Naive thymus-derived CD8-positive, alpha-beta T cell (primary cell): Measurements from ENCODE around the gene DOCK10. TPM values are rescaled to one million over a fixed set of nuclear protein-coding genes. Genes with fewer than 3 reads are reported as not detected.

Source experiments
- ATAC-seq, 2 donors: fragments of 150-1000 bp; cut with Tn5 transposase in 1 of 2; sonication (Bioruptor Pico), chemical (Tn5 transposase) in 1 of 2; 1 replicate in 1 of 2; 2 replicates in 1 of 2; pipeline ENCODE4 v1.10.0; 2021; ENCODE audit warnings: mild to moderate bottlenecking in 2 of 2, moderate library complexity in 2 of 2
- POLR2A ChIA-PET: fragments of 350-600 bp; sonication (Branson Sonifier 250); formaldehyde crosslinking; loops from one replicate; lab custom pipeline; 2021; ENCODE audit warnings: antibody characterized with exemption; lab: Charles Lee
- DNase-seq, 10 donors: peaks; one replicate each; pipeline versions ENCODE4 v3.0.0 to v3.0.0-alpha.2; 2020 to 2022
- H3K27ac Mint-ChIP-seq, 10 donors: one replicate each; pipeline ENCODE4 v1.8.0; 2020 to 2022; ENCODE audit warnings: mild to moderate bottlenecking in 10 of 10, mixed read lengths in 10 of 10, moderate library complexity in 4 of 10, inconsistent platforms in 1 of 10
- H3K27me3 Mint-ChIP-seq, 5 donors: one replicate each; pipeline ENCODE4 v1.8.0; 2021 to 2022; ENCODE audit warnings: mixed read lengths in 5 of 5
- H3K36me3 Mint-ChIP-seq, 3 donors: one replicate each; pipeline ENCODE4 v1.8.0; 2020 to 2022; ENCODE audit warnings: mixed read lengths in 3 of 3, mild to moderate bottlenecking in 2 of 3, inconsistent platforms in 1 of 3
- H3K4me1 Mint-ChIP-seq, 4 donors: one replicate each; pipeline ENCODE4 v1.8.0; 2021 to 2022; ENCODE audit warnings: mixed read lengths in 4 of 4
- H3K4me3 Mint-ChIP-seq, 10 donors: one replicate each; pipeline ENCODE4 v1.8.0; 2020 to 2022; ENCODE audit warnings: mild to moderate bottlenecking in 10 of 10, mixed read lengths in 10 of 10, moderate library complexity in 6 of 10, inconsistent platforms in 1 of 10
- H3K9me3 Mint-ChIP-seq, 9 donors: one replicate each; pipeline ENCODE4 v1.8.0; 2020 to 2022; ENCODE audit warnings: mixed read lengths in 9 of 9, mild to moderate bottlenecking in 3 of 9, inconsistent platforms in 1 of 9, moderate library complexity in 1 of 9
- polyA plus RNA-seq, 3 donors: library from polyadenylated mRNA; unstranded; fragments of 300-500 nt; fragmentation: Illumina TruSeq; gene quantifications; one replicate each; pipeline ENCODE4 v1.2.3, GENCODE V29; 2021
- total RNA-seq, 8 experiments: library from RNA in 2 of 8; stranded (reverse) in 2 of 8; gene quantifications; one replicate each; pipeline ENCODE4 v1.2.3 and lab custom pipeline; 2021 to 2026

Gene DOCK10
- total and polyA plus RNA-seq, 5 experiments from 2014 or later: 34.1 to 180 (median 57.9) TPM

DNA sequence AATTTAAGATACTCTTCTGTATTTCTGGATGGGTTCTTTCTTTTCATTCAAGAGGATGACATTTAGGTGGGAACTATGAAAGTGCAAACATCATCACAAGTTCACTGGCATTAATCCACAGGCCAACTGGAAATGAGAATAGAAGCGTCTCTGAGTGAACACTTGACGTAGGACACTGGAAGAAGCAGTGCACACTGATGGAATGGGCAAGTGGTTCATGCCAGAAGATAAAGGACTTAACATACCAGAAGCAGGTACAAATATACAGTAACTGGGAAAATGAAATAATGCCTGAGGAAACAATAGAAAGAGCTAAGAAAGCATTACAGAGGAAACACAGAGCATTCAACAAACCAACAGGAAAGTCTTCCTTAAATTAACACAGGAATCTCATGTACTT is 205.2 kb downstream of the DOCK10 start:
- H3K4me3 Mint-ChIP-seq: no peak overlapping the region
- no peaks in the 10 kb centered on the region for H3K27me3 Mint-ChIP-seq
- H3K9me3 Mint-ChIP-seq: peaks cover 0 to 8% (median 0%) of the 10 kb centered on the region in 9 donors
- POLR2A ChIA-PET: no interaction called here
- peaks cover 0 to 6% (median 1%) of the 10 kb centered on the region in 4 donors for H3K4me1 Mint-ChIP-seq
- H3K27ac Mint-ChIP-seq: peak overlapping the region in 5 of 10 donors; percentile 15 to 49 (median 33)
- H3K36me3 Mint-ChIP-seq: peaks cover 22 to 94% (median 73%) of the 10 kb centered on the region in 3 donors
- DNase-seq (no peak), ATAC-seq (no peak)

DNA sequence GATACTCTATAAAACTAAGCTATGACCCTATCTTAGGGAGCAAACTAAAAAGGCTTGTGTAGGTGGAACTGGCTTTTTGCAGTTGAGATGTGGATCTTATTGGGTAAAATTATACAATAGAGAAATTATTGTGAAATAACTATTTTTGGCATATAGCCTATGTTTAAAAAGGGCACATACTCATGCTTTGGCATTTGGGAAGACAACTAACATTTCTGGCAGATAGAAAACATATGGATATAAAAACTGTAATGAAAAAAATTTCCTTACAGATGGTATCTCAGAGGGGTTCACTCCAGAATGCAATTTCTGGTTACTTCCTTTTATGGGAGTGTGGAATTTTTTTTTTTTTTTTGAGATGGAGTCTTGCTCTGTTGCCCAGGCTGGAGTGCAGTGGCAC is 206.0 kb downstream of the DOCK10 start:
- Mint-ChIP-seq H3K4me1 (peaks cover 0 to 6% (median 1%) of the 10 kb centered on the region in 4 donors), H3K4me3 (no peak overlapping the region), H3K36me3 (peaks cover 14 to 95% (median 71%) of the 10 kb centered on the region in 3 donors), H3K9me3 (peaks cover 0 to 8% (median 0%) of the 10 kb centered on the region in 9 donors), H3K27me3 (no peaks in the 10 kb centered on the region), H3K27ac (peak overlapping the region in 4 of 10 donors; percentile 20 to 84 (median 57))
- no peak for ATAC-seq
- no peak for DNase-seq
- POLR2A ChIA-PET: no interaction called here

DNA sequence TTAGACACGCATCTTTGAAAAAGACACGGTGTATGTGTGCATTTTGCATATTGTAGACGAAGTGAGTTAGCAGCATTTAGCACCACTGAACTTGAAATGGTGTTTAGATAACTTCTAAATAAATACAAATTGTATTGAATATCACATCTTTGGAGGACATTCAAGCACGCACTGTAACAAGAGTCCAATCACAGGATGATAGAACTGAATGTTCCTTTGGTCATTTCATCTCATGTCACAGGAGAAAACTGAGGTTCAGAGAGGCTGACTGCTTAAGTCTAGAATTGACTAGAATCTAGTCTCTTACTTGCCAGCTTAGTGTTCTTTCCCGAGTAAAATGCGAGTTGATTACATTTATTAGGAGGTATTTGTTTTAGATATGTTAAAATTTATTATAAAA is 206.9 kb downstream of the DOCK10 start:
- H3K27me3 Mint-ChIP-seq: no peaks in the 10 kb centered on the region
- peaks cover 0 to 2% (median 0%) of the 10 kb centered on the region in 9 donors for H3K9me3 Mint-ChIP-seq

DNA sequence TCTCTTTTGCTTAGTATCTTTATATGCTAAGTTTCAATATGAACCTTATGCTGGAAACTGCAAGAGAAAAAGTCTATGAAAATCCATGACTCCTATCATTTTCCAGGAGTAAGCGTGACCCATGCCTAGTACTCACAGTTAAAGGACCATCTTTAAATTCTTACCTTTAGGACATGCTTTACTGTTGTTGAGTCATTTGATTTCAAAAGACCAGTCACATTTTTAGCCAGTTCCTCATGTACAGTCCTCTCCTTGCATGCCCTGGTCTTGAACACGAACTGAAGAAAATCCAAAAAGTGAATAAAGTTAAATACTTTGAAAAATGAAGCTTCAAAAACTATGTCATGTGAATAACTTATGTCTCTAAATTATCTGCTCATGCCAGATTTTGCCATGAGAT is 208.3 kb downstream of the DOCK10 start:
- H3K4me3 Mint-ChIP-seq: no peak overlapping the region
- H3K4me1 Mint-ChIP-seq: peaks cover 0 to 8% (median 1%) of the 10 kb centered on the region in 4 donors
- H3K27ac Mint-ChIP-seq: peak overlapping the region in 5 of 10 donors; percentile 12 to 91 (median 37)
- no peak for ATAC-seq
- H3K36me3 Mint-ChIP-seq: peaks cover 5 to 94% (median 60%) of the 10 kb centered on the region in 3 donors
- no peaks in the 10 kb centered on the region for H3K9me3 Mint-ChIP-seq
- no peaks in the 10 kb centered on the region for H3K27me3 Mint-ChIP-seq
- DNase-seq: no peak
- POLR2A ChIA-PET: interaction anchor here (0.6 kb wide), 1 partner anchor 123 kb away, joined by 3 read pairs; no protein-coding TSS in a partner anchor

More for the DNA sequence above, 206.9 kb downstream of the DOCK10 start:
- POLR2A ChIA-PET: no interaction called here
- DNase-seq (no peak), ATAC-seq (no peak)
- Mint-ChIP-seq H3K36me3 (peaks cover 8 to 95% (median 66%) of the 10 kb centered on the region in 3 donors), H3K4me3 (no peak overlapping the region), H3K4me1 (peaks cover 0 to 6% (median 1%) of the 10 kb centered on the region in 4 donors), H3K27ac (peak overlapping the region in 2 of 10 donors; percentile 16 to 45)

DNA sequence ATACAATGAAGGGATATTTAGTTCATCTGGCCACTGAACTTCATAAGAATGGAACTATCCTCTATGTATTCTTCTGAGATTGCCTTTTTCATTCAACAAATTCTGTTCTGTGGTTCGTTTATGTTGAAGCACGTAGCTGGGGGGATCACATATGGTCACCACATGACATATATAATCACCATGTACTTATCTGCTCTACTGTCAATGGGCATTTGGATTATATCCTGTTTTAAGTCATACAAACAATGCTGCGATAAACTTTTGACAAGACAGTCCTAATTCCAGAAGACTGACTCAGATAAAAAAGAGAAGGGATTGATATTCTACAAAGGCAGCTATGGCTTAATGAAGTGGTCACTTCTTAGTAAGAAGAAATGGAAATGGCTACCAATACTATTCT is 210.1 kb downstream of the DOCK10 start:
- H3K27me3 Mint-ChIP-seq: no peaks in the 10 kb centered on the region
- H3K4me1 Mint-ChIP-seq: peaks cover 0 to 13% (median 6%) of the 10 kb centered on the region in 4 donors
- peaks cover 5 to 95% (median 60%) of the 10 kb centered on the region in 3 donors for H3K36me3 Mint-ChIP-seq
- no peak overlapping the region for H3K4me3 Mint-ChIP-seq
- H3K9me3 Mint-ChIP-seq: no peaks in the 10 kb centered on the region
- ATAC-seq (no peak), DNase-seq (no peak)
- POLR2A ChIA-PET: no interaction called here
- H3K27ac Mint-ChIP-seq: peak overlapping the region in 4 of 10 donors; percentile 14 to 74 (median 40)

DNA sequence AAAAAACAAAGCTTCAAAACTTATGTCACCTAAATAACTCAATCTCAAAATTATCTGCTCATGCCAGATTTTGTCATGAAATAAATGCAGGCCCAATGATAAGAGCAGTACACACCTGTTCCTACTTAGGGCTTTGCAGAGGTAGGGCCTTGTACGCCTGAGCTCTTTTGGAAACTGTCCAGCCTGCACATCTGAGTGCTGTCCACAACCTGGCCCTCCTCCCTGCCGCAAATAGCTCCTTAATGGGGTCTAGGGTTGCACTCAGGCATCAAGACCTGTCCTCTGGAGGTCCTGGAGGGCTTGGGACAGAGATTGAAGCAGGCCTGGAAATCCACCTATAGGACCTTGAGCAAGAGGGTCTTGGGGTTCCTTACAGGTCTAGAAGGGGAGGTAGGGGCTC is 210.7 kb downstream of the DOCK10 start:
- no peak for DNase-seq
- Mint-ChIP-seq H3K9me3 (no peaks in the 10 kb centered on the region), H3K4me1 (peaks cover 0 to 15% (median 6%) of the 10 kb centered on the region in 4 donors), H3K4me3 (peak overlapping the region in 1 of 10 donors; percentile 4), H3K27ac (peak overlapping the region in 2 of 10 donors; percentile 14 to 84), H3K27me3 (no peaks in the 10 kb centered on the region), H3K36me3 (peaks cover 5 to 95% (median 58%) of the 10 kb centered on the region in 3 donors)
- POLR2A ChIA-PET: no interaction called here
- no peak for ATAC-seq

DNA sequence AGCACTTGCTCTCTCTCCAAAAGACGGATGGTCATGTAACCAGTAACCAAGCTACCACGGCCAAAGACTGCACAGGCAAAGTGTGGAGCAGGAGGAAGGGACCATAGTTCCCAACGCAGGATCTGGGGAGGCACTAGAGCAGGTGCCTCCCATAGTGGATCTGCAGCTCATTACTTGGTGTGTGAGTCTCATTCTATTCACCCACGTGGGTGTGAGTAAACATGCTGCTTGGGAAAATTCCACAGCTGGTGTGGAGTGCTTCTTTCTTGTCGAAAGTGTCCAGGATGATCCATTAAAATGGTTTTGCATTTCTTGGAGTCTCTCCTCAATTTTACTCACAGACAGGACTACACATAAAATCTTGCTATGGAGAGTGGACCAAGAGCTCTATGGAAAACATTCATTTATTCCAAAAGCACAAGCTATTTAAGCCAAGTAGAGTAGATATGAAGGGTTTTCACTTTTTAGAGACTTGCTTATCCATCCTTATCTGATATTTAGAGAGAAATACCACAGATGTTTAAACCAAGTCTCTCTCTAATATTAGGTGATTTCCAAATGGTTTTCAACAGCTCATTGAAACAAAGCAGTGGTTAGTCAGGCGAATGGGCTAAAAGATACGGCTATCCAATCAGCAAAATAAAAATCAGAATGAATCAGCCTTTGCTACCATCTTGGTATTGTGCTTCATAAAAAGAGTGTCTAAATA is 221.8 kb downstream of the DOCK10 start:
- H3K4me3 Mint-ChIP-seq: no peak overlapping the region
- H3K9me3 Mint-ChIP-seq: no peaks in the 10 kb centered on the region
- no peaks in the 10 kb centered on the region for H3K27me3 Mint-ChIP-seq
- H3K36me3 Mint-ChIP-seq: peaks cover 6 to 88% (median 49%) of the 10 kb centered on the region in 3 donors
- DNase-seq (no peak), ATAC-seq (no peak)
- H3K4me1 Mint-ChIP-seq: peaks cover 0 to 4% (median 0%) of the 10 kb centered on the region in 4 donors
- peak overlapping the region in 7 of 10 donors; percentile 9 to 72 (median 34) for H3K27ac Mint-ChIP-seq
- POLR2A ChIA-PET: no interaction called here

DNA sequence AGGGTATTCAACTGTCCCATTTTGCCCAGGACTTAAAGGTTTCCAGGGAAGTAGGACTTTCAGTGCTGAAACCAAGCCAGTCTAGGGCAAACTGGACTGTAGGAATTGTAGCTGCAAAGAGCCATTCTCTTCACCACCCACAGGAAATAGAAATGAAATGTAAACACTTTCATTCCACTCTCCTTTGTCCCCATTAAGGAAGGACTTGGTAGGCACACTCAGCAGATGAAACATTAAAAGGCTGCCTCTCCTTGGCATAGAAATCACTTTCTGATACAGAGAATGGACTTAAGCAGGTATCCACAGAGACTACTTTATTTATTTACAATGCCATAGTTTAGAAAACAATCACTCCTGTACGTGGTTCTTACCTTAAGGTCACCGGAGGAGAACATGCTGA is 223.2 kb downstream of the DOCK10 start:
- POLR2A ChIA-PET: no interaction called here
- ATAC-seq: no peak
- H3K9me3 Mint-ChIP-seq: no peaks in the 10 kb centered on the region
- H3K36me3 Mint-ChIP-seq: peaks cover 6 to 90% (median 56%) of the 10 kb centered on the region in 3 donors
- no peak for DNase-seq
- H3K27me3 Mint-ChIP-seq: no peaks in the 10 kb centered on the region
- H3K27ac Mint-ChIP-seq: peak overlapping the region in 7 of 10 donors; percentile 5 to 85 (median 39)
- peaks cover 0 to 4% (median 0%) of the 10 kb centered on the region in 4 donors for H3K4me1 Mint-ChIP-seq
- H3K4me3 Mint-ChIP-seq: peak overlapping the region in 1 of 10 donors; percentile 4

DNA sequence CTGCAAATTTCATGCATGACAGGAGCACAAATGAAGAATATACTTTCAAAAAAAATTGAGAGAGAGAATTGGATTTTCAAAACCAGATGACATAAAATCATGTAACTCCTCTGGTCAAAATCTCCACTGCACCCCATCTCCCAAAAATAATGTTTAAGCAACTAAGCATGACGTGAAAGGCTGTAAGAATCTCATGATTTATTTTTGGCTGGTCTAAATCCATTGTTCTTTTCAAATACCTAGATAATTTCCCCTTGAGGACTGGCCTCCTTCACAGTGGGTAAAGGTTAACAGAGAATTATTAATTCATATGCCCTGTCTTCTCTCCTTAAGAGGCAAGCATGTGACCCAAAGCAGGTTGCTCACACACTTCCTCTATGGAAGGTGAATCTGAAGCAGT is 224.6 kb downstream of the DOCK10 start:
- Mint-ChIP-seq H3K4me3 (no peak overlapping the region), H3K9me3 (no peaks in the 10 kb centered on the region), H3K36me3 (peaks cover 6 to 92% (median 64%) of the 10 kb centered on the region in 3 donors), H3K27ac (peak overlapping the region in 4 of 10 donors; percentile 10 to 75 (median 34)), H3K27me3 (no peaks in the 10 kb centered on the region), H3K4me1 (peaks cover 0 to 4% (median 0%) of the 10 kb centered on the region in 4 donors)
- no peak for ATAC-seq
- DNase-seq: no peak
- POLR2A ChIA-PET: interaction anchor here (0.7 kb wide), 1 partner anchor 39 kb away, joined by 3 read pairs; no protein-coding TSS in a partner anchor

DNA sequence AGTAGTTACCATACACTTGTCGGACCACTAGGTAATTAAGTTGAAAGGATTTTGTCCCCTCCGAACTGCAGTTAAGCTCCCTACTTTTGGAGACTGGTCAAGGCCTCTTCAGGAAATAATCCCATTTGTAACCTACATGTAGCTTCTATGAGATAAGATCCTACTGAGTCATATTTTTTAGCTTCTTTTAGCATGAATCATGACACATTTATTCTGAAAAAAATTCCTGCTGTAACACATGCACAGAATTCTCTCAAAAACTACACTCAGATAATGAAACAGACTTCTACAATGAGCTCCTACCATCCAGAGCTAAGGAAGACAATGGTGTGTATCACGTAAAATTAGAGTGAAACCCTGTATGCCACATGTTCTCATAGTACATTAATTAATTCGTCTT is 225.5 kb downstream of the DOCK10 start:
- DNase-seq: no peak
- Mint-ChIP-seq H3K27me3 (no peaks in the 10 kb centered on the region), H3K4me3 (no peak overlapping the region), H3K36me3 (peaks cover 6 to 92% (median 70%) of the 10 kb centered on the region in 3 donors), H3K9me3 (peaks cover 0 to 2% (median 0%) of the 10 kb centered on the region in 9 donors), H3K27ac (peak overlapping the region in 4 of 10 donors; percentile 3 to 53 (median 29)), H3K4me1 (peaks cover 0 to 6% (median 0%) of the 10 kb centered on the region in 4 donors)
- POLR2A ChIA-PET: no interaction called here
- no peak for ATAC-seq

DNA sequence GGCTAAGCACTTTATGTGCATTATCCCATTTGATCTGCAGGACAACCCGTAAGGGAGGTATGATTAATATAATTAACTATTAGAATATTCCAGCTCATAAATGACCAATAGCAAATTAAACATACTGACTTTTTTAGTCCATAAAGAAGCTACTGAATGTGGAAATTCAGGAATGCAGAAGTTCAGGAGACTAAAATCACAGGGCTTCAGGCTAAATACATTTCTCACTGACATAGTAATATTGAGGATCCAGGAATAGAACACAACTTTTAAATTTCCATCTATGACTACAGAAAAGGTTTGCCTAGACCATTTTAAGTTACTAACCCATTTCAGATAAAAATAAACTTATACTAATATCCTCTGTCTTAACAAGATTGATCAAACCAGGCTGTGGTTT is 228.7 kb downstream of the DOCK10 start:
- DNase-seq (no peak), ATAC-seq (no peak)
- Mint-ChIP-seq H3K4me1 (peaks cover 0 to 6% (median 2%) of the 10 kb centered on the region in 4 donors), H3K27ac (no peak overlapping the region), H3K9me3 (peaks cover 0 to 2% (median 0%) of the 10 kb centered on the region in 9 donors), H3K36me3 (peaks cover 5 to 86% (median 63%) of the 10 kb centered on the region in 3 donors), H3K4me3 (no peak overlapping the region), H3K27me3 (no peaks in the 10 kb centered on the region)
- POLR2A ChIA-PET: no interaction called here

DNA sequence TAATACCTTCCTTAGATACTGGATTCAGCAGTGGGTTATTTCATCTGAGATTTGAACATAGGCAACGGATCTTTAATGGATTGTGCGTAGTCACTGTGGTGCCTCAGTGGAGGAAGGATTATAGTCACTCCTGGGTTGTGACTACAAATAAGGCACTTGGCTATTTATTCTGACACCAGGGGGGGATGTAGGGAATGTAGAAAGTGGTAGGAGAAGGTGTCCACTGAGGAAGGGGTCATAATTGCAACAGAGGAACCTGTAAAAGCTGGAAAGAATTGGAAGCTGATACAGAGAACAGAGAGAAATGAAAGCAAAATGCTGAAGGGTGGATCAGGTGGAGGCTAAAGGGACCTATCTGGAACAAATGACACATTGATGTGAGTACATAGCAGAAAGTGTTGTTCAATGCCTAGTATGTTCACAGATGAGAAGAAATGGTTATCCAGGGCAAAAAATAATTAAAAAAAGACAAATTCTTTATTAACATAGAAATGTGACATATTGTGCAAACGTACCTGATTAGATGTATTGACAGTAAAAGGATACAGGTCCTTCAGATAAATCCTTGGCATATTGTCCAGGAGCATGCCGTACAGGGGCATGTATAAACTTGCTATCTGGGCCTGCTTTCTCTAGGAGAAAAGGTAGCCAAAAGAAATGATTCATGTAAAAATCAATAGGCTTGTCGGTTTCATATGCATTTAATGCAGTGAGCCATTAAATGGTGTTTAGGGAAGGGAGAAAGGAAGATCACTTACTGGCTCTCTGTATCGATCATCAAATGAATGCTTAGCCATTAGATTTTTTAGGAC is 234.9 kb downstream of the DOCK10 start:
- DNase-seq (no peak), ATAC-seq (no peak)
- Mint-ChIP-seq H3K27ac (peak overlapping the region in 7 of 10 donors; percentile 1 to 64 (median 47)), H3K27me3 (no peaks in the 10 kb centered on the region), H3K4me3 (no peak overlapping the region), H3K4me1 (peaks cover 0 to 12% (median 8%) of the 10 kb centered on the region in 4 donors), H3K9me3 (peaks cover 0 to 2% (median 0%) of the 10 kb centered on the region in 9 donors), H3K36me3 (peaks cover 4 to 89% (median 26%) of the 10 kb centered on the region in 3 donors)
- POLR2A ChIA-PET: no interaction called here
